Upper lobe of left lung (tissue), 6 donors: Measurements from ENCODE around the gene F12. TPM values are rescaled to one million over a fixed set of nuclear protein-coding genes. Genes with fewer than 3 reads are reported as not detected.

Source experiments
- ATAC-seq, 2 donors: fragments of 200-7000 bp; cut with Tn5 transposase; one replicate each; pipeline ENCODE4 v1.9.1; 2022; ENCODE audit warnings: mild to moderate bottlenecking in 2 of 2, moderate library complexity in 2 of 2; ENCODE audit not compliant: low FRiP score in 2 of 2
- DNase-seq, 2 donors: peaks; one replicate each; pipeline ENCODE4 v3.0.0-alpha.2; 2019 to 2020
- H3K27ac ChIP-seq, 4 donors: fragments of 200-600 bp; sonication (generic); one replicate each; pipeline ENCODE4 v1.5.1; 2016 to 2019
- H3K27me3 ChIP-seq, 4 donors: fragments of 200-600 bp; sonication (generic); one replicate each; pipeline ENCODE4 v1.5.1; 2017 to 2019
- H3K36me3 ChIP-seq, 4 donors: fragments of 200-600 bp; sonication (generic); one replicate each; pipeline ENCODE4 v1.5.1; 2016 to 2019
- H3K4me1 ChIP-seq, 4 donors: fragments of 200-600 bp; sonication (generic); one replicate each; pipeline ENCODE4 v1.5.1; 2018 to 2019
- H3K4me3 ChIP-seq, 4 donors: fragments of 200-600 bp; sonication (generic); one replicate each; pipeline ENCODE4 v1.5.1; 2017 to 2019; ENCODE audit warnings: mild to moderate bottlenecking in 2 of 4, moderate library complexity in 1 of 4
- H3K9me3 ChIP-seq, 4 donors: fragments of 200-600 bp; sonication (generic); one replicate each; pipeline ENCODE4 v1.5.1; 2018 to 2019
- EP300 ChIP-seq, 4 donors: sonication (generic); formaldehyde crosslinking; IDR thresholded peaks; one replicate each; pipeline ENCODE4 v1.5.1; 2017; ENCODE audit warnings: antibody characterized with exemption in 4 of 4, control low read depth in 2 of 4
- POLR2A ChIP-seq, 4 donors: fragments of 450-650 bp; IDR thresholded peaks; one replicate each; pipeline ENCODE4 v1.5.1; 2016 to 2017; ENCODE audit warnings: antibody characterized with exemption in 4 of 4, mild to moderate bottlenecking in 2 of 4
- POLR2AphosphoS5 ChIP-seq, 2 donors: sonication (generic); formaldehyde crosslinking; IDR thresholded peaks; one replicate each; pipeline ENCODE4 v1.5.1; 2017; ENCODE audit warnings: antibody characterized with exemption in 2 of 2
- WGBS, 2 donors: methylation state at CpG; one replicate each; pipeline ENCODE4 v1.1.5; 2017 to 2018; 5-methylcytosine and 5-hydroxymethylcytosine counted together
- total RNA-seq, 6 donors: library from RNA; depleted of rRNA in 4 of 6; stranded (reverse); fragments of >200 nt in 4 of 6; gene quantifications; one replicate each; pipeline versions ENCODE4 v1.1.0 to v1.2.1, GENCODE V29; 2016 to 2021
- TF ChIP-seq, protein P1 (sequence below), 6 experiments: fragments of 450-650 bp in 4 of 6; fragments of 200-600 bp in 2 of 6; sonication (generic) in 2 of 6; IDR thresholded peaks; one replicate each; pipeline ENCODE4 v1.5.1; 2016 to 2019; ENCODE audit warnings: antibody characterized with exemption in 6 of 6
- donor health status: DM: no; HTN: no; CAD: no; lungs with moderate emphysema.
- donor health status: DM: no; HTN: yes; CAD: no; lungs with severe emphysema.

F12 gene
- total RNA-seq, 6 donors from 2014 or later: 0.91 to 7.8 (median 2.1) TPM; not detected in 1

DNA sequence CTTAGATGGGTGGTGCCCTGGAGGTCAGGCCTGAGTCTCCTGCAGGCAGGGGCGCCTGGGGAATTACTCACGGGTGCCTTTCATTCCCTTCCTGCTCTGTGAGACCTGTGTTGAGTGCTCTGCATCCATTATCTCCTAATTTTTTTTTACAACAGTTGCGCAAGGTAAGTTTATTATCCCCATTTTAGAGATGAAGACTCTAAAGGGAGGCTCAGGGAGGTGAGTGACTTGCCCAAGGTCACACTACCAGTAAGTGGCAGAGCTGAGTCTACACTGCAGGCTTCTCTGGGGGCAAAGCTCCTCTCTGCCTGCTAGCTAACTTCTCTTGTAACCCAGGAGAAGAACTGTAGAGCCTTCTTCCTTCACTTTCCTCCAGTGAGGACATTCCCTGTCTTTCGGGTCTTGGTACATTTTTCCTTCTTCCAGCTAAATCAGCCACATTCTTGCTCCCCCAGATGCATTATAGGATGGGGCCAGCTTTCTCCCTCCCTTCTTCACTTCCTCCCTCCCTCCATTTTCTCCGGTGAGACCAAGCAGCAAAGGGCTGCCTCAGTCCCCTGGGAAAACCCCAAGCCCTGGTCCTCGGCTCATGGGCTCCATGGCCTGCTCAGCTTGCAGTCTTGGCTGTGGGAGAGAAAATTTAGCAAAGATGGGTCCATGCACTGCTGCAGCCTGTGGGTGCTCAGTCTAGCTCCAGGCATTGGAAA, 39.0 kb upstream of the F12 start:
- H3K27ac ChIP-seq: no peak overlapping the region
- DNase-seq (no peak), ATAC-seq (no peak)
- 73% methylated on average over 6 of the region's 6 CpGs for WGBS, 2 donors
- TF ChIP-seq POLR2AphosphoS5 (IDR thresholded peaks at IDR 0.05) (no peak), POLR2A (IDR thresholded peaks at IDR 0.05) (no peak)
- H3K36me3 ChIP-seq: no peaks in the 10 kb centered on the region
- H3K27me3 ChIP-seq: peaks cover 0 to 15% (median 5%) of the 10 kb centered on the region in 4 donors
- H3K4me3 ChIP-seq: no peak overlapping the region
- H3K9me3 ChIP-seq: no peaks in the 10 kb centered on the region
- peaks cover 23 to 31% (median 25%) of the 10 kb centered on the region in 4 donors for H3K4me1 ChIP-seq

DNA sequence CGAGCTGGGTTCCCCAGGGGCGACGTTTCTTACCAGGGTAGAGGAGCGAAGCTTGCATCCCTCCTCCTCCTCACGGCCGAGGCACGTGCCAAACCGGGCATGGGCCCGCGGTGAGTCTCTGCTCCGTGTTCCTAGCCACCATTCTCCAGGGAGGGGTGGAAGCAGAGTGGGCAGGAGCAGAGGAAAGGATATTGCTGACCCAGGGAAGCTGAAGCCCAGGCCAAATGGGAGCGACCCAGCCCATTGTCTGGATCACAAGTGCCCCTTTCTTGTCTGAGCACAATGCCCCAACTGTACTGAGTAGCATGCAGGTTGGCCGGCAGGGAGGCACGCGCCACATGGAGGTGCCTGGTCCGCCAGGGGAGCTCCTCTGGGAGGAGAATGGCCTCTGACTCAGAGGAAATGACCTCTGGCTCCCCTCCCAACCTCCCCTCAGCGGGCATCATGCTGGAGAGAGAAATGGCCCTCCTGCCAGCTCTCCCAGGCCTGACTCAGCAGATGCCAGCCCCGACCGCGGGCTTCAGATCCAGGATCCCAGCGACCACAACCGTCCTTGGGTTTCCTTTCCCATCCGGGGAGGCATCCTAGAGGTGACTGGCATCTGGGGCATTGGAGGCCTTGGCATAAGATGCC, 38.4 kb upstream of the F12 start:
- peaks cover 0 to under 1% (median 0%) of the 10 kb centered on the region in 4 donors for H3K36me3 ChIP-seq
- no peaks in the 10 kb centered on the region for H3K9me3 ChIP-seq
- no peak overlapping the region for H3K27ac ChIP-seq
- WGBS, 2 donors: 14 to 38% methylated on average over 8 to 19 of the region's 23 CpGs
- H3K27me3 ChIP-seq: peaks cover 0 to 15% (median 5%) of the 10 kb centered on the region in 4 donors
- ATAC-seq (peak in 1 of 2 donors; percentile 20), DNase-seq (peak; percentile 64 to 81)
- peaks cover 22 to 31% (median 24%) of the 10 kb centered on the region in 4 donors for H3K4me1 ChIP-seq
- peak overlapping the region in 3 of 4 donors; percentile 55 to 69 (median 65) for H3K4me3 ChIP-seq
- TF ChIP-seq POLR2A (IDR thresholded peaks at IDR 0.05) (no peak), POLR2AphosphoS5 (IDR thresholded peaks at IDR 0.05) (no peak), EP300 (IDR thresholded peaks at IDR 0.05) (no peak)
- TF ChIP-seq, protein P1, sequence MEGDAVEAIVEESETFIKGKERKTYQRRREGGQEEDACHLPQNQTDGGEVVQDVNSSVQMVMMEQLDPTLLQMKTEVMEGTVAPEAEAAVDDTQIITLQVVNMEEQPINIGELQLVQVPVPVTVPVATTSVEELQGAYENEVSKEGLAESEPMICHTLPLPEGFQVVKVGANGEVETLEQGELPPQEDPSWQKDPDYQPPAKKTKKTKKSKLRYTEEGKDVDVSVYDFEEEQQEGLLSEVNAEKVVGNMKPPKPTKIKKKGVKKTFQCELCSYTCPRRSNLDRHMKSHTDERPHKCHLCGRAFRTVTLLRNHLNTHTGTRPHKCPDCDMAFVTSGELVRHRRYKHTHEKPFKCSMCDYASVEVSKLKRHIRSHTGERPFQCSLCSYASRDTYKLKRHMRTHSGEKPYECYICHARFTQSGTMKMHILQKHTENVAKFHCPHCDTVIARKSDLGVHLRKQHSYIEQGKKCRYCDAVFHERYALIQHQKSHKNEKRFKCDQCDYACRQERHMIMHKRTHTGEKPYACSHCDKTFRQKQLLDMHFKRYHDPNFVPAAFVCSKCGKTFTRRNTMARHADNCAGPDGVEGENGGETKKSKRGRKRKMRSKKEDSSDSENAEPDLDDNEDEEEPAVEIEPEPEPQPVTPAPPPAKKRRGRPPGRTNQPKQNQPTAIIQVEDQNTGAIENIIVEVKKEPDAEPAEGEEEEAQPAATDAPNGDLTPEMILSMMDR (IDR thresholded peaks at IDR 0.05): no peak

DNA sequence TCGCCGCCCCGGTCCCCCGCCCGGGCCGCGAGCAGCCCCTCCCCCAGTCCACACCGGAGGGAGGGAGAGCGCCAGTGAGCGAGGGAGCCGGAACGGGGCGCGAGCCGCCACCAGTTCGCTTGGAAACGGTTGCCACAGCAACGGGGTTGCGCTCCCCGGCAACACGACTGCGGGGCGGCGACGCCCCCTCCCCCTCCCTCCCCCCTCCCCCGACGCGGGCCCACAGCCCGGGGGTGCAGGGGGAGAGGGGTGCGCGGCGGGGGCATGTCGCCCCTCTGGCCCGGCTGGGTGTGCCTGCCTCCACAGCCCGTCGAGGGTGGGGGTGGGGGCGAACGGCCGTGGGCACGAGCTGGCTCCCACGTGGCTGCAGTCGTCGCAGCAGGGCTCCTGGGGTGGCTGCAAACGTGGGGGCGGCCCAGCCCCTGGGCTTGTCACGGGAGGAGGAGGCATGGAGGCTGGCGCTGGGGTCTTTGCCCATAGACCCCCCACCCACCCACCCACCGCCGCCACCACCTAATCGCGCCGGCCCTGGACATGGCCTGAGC, 37.8 kb upstream of the F12 start:
- TF ChIP-seq EP300 (IDR thresholded peaks at IDR 0.05): no peak
- no peak for TF ChIP-seq POLR2A (IDR thresholded peaks at IDR 0.05)
- TF ChIP-seq POLR2AphosphoS5 (IDR thresholded peaks at IDR 0.05): no peak
- TF ChIP-seq, protein P1 (IDR thresholded peaks at IDR 0.05): no peak
- Histone ChIP-seq H3K36me3 (peaks cover 0 to 6% (median 3%) of the 10 kb centered on the region in 4 donors), H3K27me3 (peaks cover 0 to 15% (median 5%) of the 10 kb centered on the region in 4 donors), H3K9me3 (no peaks in the 10 kb centered on the region), H3K4me3 (peak overlapping the region in 3 of 4 donors; percentile 55 to 69 (median 65)), H3K4me1 (peaks cover 22 to 31% (median 24%) of the 10 kb centered on the region in 4 donors), H3K27ac (peak overlapping the region in 2 of 4 donors; percentile 43 to 62)
- DNase-seq (peak in 1 of 2 donors; percentile 51), ATAC-seq (peak in 1 of 2 donors; percentile 9)
- WGBS, 2 donors: no CpG with 5 or more reads among the region's 52 CpGs

DNA sequence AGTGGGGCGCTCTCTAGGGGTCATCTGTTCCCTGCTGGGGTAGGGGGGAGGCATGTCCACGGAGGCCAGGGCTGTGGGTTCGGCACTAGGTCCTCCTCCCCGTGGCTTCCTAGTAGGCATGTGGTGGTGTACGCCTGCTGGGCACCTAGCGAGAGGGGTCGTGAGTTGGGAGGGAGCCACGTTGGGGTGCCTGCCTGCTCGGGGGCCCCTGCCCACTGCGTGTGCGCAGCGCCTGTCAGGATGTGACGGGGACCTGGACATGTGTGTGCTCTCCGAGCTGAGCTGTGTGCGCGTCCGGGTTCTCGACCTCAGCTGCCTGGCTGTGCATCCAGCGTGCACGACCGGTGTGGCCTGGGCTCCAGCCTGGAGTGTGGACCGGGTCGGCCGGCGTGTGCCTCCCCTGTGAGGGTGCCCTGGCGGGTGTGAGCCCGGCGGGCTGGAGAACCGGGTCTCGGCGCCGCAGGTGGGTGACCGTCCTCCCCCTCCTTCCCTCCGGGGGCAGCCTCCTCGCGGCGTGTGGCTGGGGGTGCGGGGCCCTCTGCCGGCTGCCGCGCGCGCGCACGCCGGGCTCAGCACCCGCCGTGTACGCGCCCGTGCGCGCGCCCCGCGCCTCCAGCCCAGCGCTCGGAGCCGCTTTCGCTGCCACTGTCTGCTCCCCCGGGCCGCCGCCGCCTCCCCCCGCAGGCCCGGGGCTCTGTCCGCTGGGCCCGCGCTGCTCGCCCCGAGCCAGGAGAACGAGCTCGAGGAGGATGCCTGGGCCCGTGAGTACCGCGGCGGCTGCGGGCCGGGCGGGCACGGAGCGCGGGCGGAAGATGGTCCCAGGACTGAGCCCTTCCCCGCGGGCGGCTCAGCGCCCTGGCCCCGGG, 37.1 kb upstream of the F12 start, which contains the start of gene PRR7:
Gene PRR7, plus strand, starts transcription at position 615 of the 866 bp plus-strand sequence. CDS start 8,254 bp downstream, outside the sequence.
- Histone ChIP-seq H3K4me3 (peak within 1 kb of the TSS; percentile 22 to 69 (median 60)), H3K4me1 (peaks cover 22 to 31% (median 24%) of the 10 kb centered on the region in 4 donors), H3K27me3 (peaks cover 0 to 15% (median 5%) of the 10 kb centered on the region in 4 donors), H3K9me3 (no peaks in the 10 kb centered on the region), H3K27ac (peak within 1 kb of the TSS in 2 of 4 donors; percentile 62 to 64), H3K36me3 (peaks cover 4 to 13% (median 9%) of the 10 kb centered on the region in 4 donors)
- DNase-seq: peak; percentile 40 to 96
- peak in 1 of 4 donors; percentile 36 for TF ChIP-seq POLR2A (IDR thresholded peaks at IDR 0.05)
- no peak for TF ChIP-seq EP300 (IDR thresholded peaks at IDR 0.05)
- TF ChIP-seq, protein P1 (IDR thresholded peaks at IDR 0.05): peak in 4 of 6 experiments; percentile 38 to 62 (median 50)
- TF ChIP-seq POLR2AphosphoS5 (IDR thresholded peaks at IDR 0.05): no peak
- ATAC-seq: peak; percentile 42 to 77
- 0% methylated on average over 13 to 21 of the region's 89 CpGs for WGBS, 2 donors
